ENCODE results near the gene SH3D21.

The SH3D21 gene

GRCh38 chr1:36344395-36344680 lies 38.2 kb downstream of the SH3D21 start:
- no peaks in the 10 kb centered on the region for H3K9me3 ChIP-seq (ENCODE audit: insufficient read depth, low read length, severe bottlenecking)
- DNase-seq, result no peak
- H3K4me3 ChIP-seq (ENCODE audit: low read depth in 1 of 2, low read length in 2 of 2), result no peak overlapping the region
- ATAC-seq (ENCODE audit: insufficient read depth, low read depth), result no peak
- no peak overlapping the region for H3K9ac ChIP-seq (ENCODE audit: low read depth, low read length)
- H2AFZ ChIP-seq (ENCODE audit: low read depth, low read length), result no peak overlapping the region
- H3K27ac ChIP-seq (ENCODE audit: low read length), result no peak overlapping the region
- H3K79me2 ChIP-seq (ENCODE audit: insufficient read depth, low read length), result no peaks in the 10 kb centered on the region
- H3K36me3 ChIP-seq (ENCODE audit: insufficient read depth, low read length), result peaks cover 51% of the 10 kb centered on the region
- peaks cover 6% of the 10 kb centered on the region; the same call in 1 of the 2 replicates for H4K20me1 ChIP-seq (ENCODE audit: insufficient read depth, low read length)
- TF ChIP-seq CTCF (IDR thresholded peaks at IDR 0.05; ENCODE audit: borderline replicate concordance, extremely low read depth, low read length, poor library complexity, severe bottlenecking) (no peak), EZH2 (IDR thresholded peaks at IDR 0.05; ENCODE audit: borderline replicate concordance, low read depth, low read length, severe bottlenecking) (no peak)
- no peaks in the 10 kb centered on the region for H3K4me1 ChIP-seq (ENCODE audit: insufficient read depth, low read length)
- no peaks in the 10 kb centered on the region for H3K27me3 ChIP-seq (ENCODE audit: insufficient read depth, low read length, poor library complexity)
- no peak overlapping the region for H3K4me2 ChIP-seq (ENCODE audit: insufficient read depth, low read length)

- no peaks in the 10 kb centered on the region for H3K9me3 ChIP-seq (ENCODE audit: insufficient read depth, low read length, severe bottlenecking)
- no peak overlapping the region for H3K9ac ChIP-seq (ENCODE audit: low read depth, low read length)
- H3K79me2 ChIP-seq (ENCODE audit: insufficient read depth, low read length), result no peaks in the 10 kb centered on the region
- no peak overlapping the region for H3K4me3 ChIP-seq (ENCODE audit: low read depth in 1 of 2, low read length in 2 of 2)
- H3K4me2 ChIP-seq (ENCODE audit: insufficient read depth, low read length), result no peak overlapping the region
- no peak overlapping the region for H2AFZ ChIP-seq (ENCODE audit: low read depth, low read length)
- no peaks in the 10 kb centered on the region for H3K4me1 ChIP-seq (ENCODE audit: insufficient read depth, low read length)
- DNase-seq (no peak), ATAC-seq (ENCODE audit: insufficient read depth, low read depth) (no peak)
- H4K20me1 ChIP-seq (ENCODE audit: insufficient read depth, low read length), result peaks cover 6% of the 10 kb centered on the region; the same call in 1 of the 2 replicates
- H3K36me3 ChIP-seq (ENCODE audit: insufficient read depth, low read length), result peaks cover 51% of the 10 kb centered on the region
- TF ChIP-seq EZH2 (IDR thresholded peaks at IDR 0.05; ENCODE audit: borderline replicate concordance, low read depth, low read length, severe bottlenecking) (no peak), CTCF (IDR thresholded peaks at IDR 0.05; ENCODE audit: borderline replicate concordance, extremely low read depth, low read length, poor library complexity, severe bottlenecking) (no peak)
- no peaks in the 10 kb centered on the region for H3K27me3 ChIP-seq (ENCODE audit: insufficient read depth, low read length, poor library complexity)
- H3K27ac ChIP-seq (ENCODE audit: low read length), result no peak overlapping the region
These were observed 39.2 kb downstream of the SH3D21 start for GRCh38 chr1:36345353-36345752.

GRCh38 chr1:36346741-36347370 lies 40.7 kb downstream of the SH3D21 start:
- no peak overlapping the region for H3K4me3 ChIP-seq (ENCODE audit: low read depth in 1 of 2, low read length in 2 of 2)
- peaks cover 53% of the 10 kb centered on the region for H3K36me3 ChIP-seq (ENCODE audit: insufficient read depth, low read length)
- H3K79me2 ChIP-seq (ENCODE audit: insufficient read depth, low read length), result no peaks in the 10 kb centered on the region
- H3K4me2 ChIP-seq (ENCODE audit: insufficient read depth, low read length), result no peak overlapping the region
- no peaks in the 10 kb centered on the region for H3K27me3 ChIP-seq (ENCODE audit: insufficient read depth, low read length, poor library complexity)
- no peaks in the 10 kb centered on the region for H3K9me3 ChIP-seq (ENCODE audit: insufficient read depth, low read length, severe bottlenecking)
- H3K9ac ChIP-seq (ENCODE audit: low read depth, low read length), result no peak overlapping the region
- no peak overlapping the region for H2AFZ ChIP-seq (ENCODE audit: low read depth, low read length)
- TF ChIP-seq EZH2 (IDR thresholded peaks at IDR 0.05; ENCODE audit: borderline replicate concordance, low read depth, low read length, severe bottlenecking) (no peak), CTCF (IDR thresholded peaks at IDR 0.05; ENCODE audit: borderline replicate concordance, extremely low read depth, low read length, poor library complexity, severe bottlenecking) (no peak)
- no peak for ATAC-seq (ENCODE audit: insufficient read depth, low read depth)
- H3K27ac ChIP-seq (ENCODE audit: low read length), result no peak overlapping the region
- peaks cover 6% of the 10 kb centered on the region; the same call in 1 of the 2 replicates for H4K20me1 ChIP-seq (ENCODE audit: insufficient read depth, low read length)
- H3K4me1 ChIP-seq (ENCODE audit: insufficient read depth, low read length), result no peaks in the 10 kb centered on the region
- no peak for DNase-seq
